Bronchial epithelial cell (primary cell): Measurements from ENCODE around the gene IFIT2. TPM values are rescaled to one million over a fixed set of nuclear protein-coding genes. Genes with fewer than 3 reads are reported as not detected.

Experiments
- DNase-seq: peaks from one replicate; pipeline ENCODE4 v3.0.0-alpha.2; 2010; ENCODE audit warnings: low read depth
- FAIRE-seq: peaks from 2 replicates; lab custom pipeline; 2011; peaks lifted over from hg19 to GRCh38; lab: Jason Lieb, UNC
- H3K27me3 ChIP-seq: 2 replicates; pipeline ENCODE4 v1.5.1; 2011; ENCODE audit warnings: low read length; ENCODE audit not compliant: control insufficient read depth, insufficient read depth
- H3K36me3 ChIP-seq: 2 replicates; pipeline ENCODE4 v1.5.1; 2011; ENCODE audit warnings: low read length; ENCODE audit not compliant: control insufficient read depth, insufficient read depth
- H3K4me3 ChIP-seq: 2 replicates; pipeline ENCODE4 v1.5.1; 2011; ENCODE audit warnings: mild to moderate bottlenecking, low read depth, low read length, control low read depth
- total RNA-seq: library from RNA; depleted of rRNA; stranded (reverse); fragments of >200 nt; gene quantifications from 2 replicates; pipeline ENCODE4 v1.2.1, GENCODE V29; 2014
- TF ChIP-seq, protein P1 (sequence below): IDR thresholded peaks from 2 replicates; pipeline ENCODE4 v1.5.1; 2011; ENCODE audit warnings: mild to moderate bottlenecking, moderate library complexity, low read length, control low read depth, inconsistent platforms; ENCODE audit not compliant: insufficient read depth, severe bottlenecking

Gene IFIT2
- total RNA-seq, 1 donor from 2014 or later: 0.26 TPM

DNA sequence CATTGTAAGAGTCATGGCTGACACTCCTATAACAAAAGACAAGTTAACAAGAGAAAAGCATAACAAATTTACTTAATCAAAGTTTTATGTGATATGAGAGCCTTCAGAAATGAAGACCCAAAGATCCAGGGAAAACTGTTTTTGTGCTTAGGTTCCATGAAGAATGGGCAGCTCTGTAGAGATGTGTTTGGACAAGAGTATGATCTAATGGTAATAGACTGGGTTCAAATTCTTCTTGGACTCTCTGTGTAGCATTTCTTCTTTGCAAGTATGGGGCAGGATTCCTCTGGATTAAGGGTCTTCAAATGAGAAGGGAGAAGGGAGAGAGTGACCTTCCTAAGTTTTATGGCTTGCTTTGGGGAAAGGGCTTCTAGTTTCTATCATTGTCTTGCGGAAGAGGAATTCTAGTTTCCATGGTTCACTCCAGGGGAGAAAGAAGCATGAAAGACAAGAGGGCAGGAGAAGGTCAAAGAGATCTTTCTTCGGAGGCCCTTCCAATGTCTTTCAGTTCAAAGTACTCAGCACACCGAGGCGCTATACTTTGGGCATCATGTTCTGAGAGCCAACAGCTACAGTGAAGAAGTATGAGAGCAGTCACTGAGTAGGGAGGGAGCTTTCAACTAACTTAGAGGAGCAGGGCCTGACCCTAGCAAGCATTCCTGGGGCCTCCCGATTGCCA, 41.4 kb downstream of the IFIT2 start:
- TF ChIP-seq, protein P1, sequence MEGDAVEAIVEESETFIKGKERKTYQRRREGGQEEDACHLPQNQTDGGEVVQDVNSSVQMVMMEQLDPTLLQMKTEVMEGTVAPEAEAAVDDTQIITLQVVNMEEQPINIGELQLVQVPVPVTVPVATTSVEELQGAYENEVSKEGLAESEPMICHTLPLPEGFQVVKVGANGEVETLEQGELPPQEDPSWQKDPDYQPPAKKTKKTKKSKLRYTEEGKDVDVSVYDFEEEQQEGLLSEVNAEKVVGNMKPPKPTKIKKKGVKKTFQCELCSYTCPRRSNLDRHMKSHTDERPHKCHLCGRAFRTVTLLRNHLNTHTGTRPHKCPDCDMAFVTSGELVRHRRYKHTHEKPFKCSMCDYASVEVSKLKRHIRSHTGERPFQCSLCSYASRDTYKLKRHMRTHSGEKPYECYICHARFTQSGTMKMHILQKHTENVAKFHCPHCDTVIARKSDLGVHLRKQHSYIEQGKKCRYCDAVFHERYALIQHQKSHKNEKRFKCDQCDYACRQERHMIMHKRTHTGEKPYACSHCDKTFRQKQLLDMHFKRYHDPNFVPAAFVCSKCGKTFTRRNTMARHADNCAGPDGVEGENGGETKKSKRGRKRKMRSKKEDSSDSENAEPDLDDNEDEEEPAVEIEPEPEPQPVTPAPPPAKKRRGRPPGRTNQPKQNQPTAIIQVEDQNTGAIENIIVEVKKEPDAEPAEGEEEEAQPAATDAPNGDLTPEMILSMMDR: no peak
- FAIRE-seq: no peak
- Histone ChIP-seq H3K36me3 (no peaks in the 10 kb centered on the region), H3K27me3 (no peaks in the 10 kb centered on the region), H3K4me3 (no peak overlapping the region)
- DNase-seq: no peak

DNA sequence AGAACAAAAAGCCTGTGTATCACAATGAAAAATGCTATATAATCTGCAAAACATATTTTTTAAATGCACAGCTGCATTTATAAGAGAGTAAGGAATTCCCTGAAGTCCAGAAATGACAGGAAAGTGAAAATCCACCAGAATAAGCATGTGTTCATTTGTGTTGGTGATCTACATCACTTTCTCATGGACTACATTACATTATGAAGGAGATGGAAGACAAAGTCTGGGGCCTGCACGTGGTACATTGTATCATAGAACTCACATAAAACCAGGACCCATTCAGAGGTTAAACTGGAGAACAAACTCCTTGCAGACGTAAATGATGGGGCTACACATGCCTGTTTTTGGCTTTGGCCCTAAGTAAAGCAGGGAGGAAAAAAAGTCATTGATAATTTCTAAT, 42.3 kb downstream of the IFIT2 start:
- Histone ChIP-seq H3K27me3 (no peaks in the 10 kb centered on the region), H3K36me3 (no peaks in the 10 kb centered on the region), H3K4me3 (no peak overlapping the region)
- no peak for FAIRE-seq
- TF ChIP-seq, protein P1: no peak
- DNase-seq: no peak

DNA sequence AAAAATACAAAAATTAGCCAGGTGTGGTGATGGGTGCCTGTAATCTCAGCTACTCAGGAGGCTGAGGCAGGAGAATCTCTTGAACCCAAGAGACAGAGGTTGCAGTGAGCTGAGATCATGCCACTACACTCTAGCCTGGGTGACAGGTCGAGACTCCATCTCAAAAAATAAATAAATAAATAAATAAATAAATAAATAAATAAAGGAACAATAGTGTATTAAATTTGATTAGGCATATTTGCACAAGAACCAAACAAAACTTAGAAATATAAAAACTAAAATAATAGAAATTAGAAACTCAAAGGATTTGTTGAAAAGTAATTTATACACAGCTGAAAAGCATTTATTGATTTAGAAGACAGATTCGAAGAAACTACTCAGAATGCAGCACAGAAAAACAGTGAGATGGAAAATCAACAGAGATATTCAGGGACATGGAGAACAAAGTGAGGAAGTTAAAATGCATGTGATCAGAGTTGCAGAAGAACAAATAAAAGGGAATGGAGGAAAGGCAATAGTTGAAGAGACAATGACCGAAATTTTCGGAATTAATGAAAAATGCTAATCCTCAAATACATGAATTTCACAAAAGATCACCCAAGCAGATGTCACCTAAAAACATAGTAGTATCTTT, 43.6 kb downstream of the IFIT2 start:
- TF ChIP-seq, protein P1: no peak
- no peaks in the 10 kb centered on the region for H3K27me3 ChIP-seq
- no peak overlapping the region for H3K4me3 ChIP-seq
- DNase-seq (no peak), FAIRE-seq (no peak)
- no peaks in the 10 kb centered on the region for H3K36me3 ChIP-seq

- no peak overlapping the region for H3K4me3 ChIP-seq
- H3K36me3 ChIP-seq: no peaks in the 10 kb centered on the region
- no peaks in the 10 kb centered on the region for H3K27me3 ChIP-seq
- FAIRE-seq (no peak), DNase-seq (peak; percentile 86)
- TF ChIP-seq, protein P1: no peak
These were observed 44.8 kb downstream of the IFIT2 start for GRCh38 chr10:89346405-89347254.

GRCh38 chr10:89347701-89348457, 46.0 kb downstream of the IFIT2 start:
- Histone ChIP-seq H3K36me3 (no peaks in the 10 kb centered on the region), H3K27me3 (no peaks in the 10 kb centered on the region), H3K4me3 (no peak overlapping the region)
- FAIRE-seq: no peak
- no peak for DNase-seq
- TF ChIP-seq, protein P1: no peak
